ENCODE results near the gene ANKUB1. TPM values are rescaled to one million over a fixed set of nuclear protein-coding genes. Genes with fewer than 3 reads are reported as not detected.
A peak's percentile ranks its signal among the peaks of the same experiment; 100 is the strongest.

The ANKUB1 gene
- total RNA-seq, 1 donor from 2014 or later: 0.13 TPM

DNA sequence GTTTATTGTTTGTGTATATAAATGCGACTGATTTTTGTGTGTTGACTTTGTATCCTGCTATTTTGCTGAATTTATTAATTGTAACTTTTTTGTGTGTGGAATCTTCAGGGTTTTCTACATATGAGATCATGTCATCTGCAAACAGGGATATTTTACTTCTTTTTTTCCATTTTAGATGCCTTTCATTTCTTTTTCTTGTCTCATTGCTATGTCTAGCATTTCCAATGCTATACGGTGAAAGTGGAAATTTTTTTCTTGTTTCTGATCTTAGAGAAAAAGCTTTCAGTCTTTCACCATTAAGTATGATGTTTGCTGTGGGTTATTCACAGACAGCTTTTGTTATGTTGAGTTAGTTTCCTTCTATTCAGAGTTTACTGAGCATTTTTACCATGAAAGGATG lies 71.4 kb downstream of the ANKUB1 start:
- Mint-ChIP-seq H3K9me3 (peaks cover 31% of the 10 kb centered on the region), H3K4me1 (peaks cover 5% of the 10 kb centered on the region), H3K36me3 (peaks cover 12% of the 10 kb centered on the region), H3K4me3 (no peak overlapping the region), H3K27ac (no peak overlapping the region), H3K27me3 (ENCODE audit: low read depth) (no peaks in the 10 kb centered on the region)
- no peak for DNase-seq (ENCODE audit: low spot score in 2 of 2, unreplicated experiment in 2 of 2)
- TF ChIP-seq, protein P1, sequence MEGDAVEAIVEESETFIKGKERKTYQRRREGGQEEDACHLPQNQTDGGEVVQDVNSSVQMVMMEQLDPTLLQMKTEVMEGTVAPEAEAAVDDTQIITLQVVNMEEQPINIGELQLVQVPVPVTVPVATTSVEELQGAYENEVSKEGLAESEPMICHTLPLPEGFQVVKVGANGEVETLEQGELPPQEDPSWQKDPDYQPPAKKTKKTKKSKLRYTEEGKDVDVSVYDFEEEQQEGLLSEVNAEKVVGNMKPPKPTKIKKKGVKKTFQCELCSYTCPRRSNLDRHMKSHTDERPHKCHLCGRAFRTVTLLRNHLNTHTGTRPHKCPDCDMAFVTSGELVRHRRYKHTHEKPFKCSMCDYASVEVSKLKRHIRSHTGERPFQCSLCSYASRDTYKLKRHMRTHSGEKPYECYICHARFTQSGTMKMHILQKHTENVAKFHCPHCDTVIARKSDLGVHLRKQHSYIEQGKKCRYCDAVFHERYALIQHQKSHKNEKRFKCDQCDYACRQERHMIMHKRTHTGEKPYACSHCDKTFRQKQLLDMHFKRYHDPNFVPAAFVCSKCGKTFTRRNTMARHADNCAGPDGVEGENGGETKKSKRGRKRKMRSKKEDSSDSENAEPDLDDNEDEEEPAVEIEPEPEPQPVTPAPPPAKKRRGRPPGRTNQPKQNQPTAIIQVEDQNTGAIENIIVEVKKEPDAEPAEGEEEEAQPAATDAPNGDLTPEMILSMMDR (IDR thresholded peaks at IDR 0.05; ENCODE audit: unreplicated experiment): no peak

DNA sequence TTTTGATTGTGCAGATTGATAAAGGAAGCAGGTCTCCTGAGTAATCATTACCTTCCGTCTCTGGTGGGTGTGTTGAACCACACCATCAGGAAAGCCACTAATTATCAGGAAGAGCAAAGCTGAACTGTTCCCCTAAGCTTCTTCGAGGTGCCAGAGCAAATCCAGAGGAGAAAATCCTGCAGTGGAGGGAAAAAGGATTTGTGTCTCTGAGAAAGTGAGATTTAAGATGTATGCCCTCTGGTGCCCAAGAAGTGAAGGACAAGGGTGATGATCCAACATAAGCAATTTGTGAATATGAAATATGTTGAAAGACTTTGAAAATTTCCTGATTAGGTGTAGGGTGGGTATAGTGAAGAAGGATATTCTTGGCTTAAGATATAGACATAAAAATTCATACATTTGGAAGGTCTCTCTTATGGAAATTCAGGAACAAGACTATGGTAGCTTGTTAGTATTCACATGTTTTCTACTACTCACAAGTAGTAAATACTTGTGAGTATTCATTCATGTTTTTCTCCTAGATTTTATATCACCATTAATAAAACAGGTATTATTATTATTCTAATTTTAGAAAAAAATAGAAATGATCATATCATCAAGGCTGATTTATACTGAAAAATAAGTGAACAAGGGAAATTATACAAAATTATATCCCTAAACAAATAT lies 74.8 kb downstream of the ANKUB1 start:
- no peak for DNase-seq (ENCODE audit: low spot score in 2 of 2, unreplicated experiment in 2 of 2)
- no peak overlapping the region for H3K4me3 Mint-ChIP-seq
- no peak overlapping the region for H3K27ac Mint-ChIP-seq
- peaks cover 9% of the 10 kb centered on the region for H3K36me3 Mint-ChIP-seq
- peaks cover 5% of the 10 kb centered on the region for H3K4me1 Mint-ChIP-seq
- TF ChIP-seq, protein P1 (IDR thresholded peaks at IDR 0.05; ENCODE audit: unreplicated experiment): peak; percentile 68
- no peaks in the 10 kb centered on the region for H3K27me3 Mint-ChIP-seq (ENCODE audit: low read depth)
- H3K9me3 Mint-ChIP-seq: peaks cover 28% of the 10 kb centered on the region

DNA sequence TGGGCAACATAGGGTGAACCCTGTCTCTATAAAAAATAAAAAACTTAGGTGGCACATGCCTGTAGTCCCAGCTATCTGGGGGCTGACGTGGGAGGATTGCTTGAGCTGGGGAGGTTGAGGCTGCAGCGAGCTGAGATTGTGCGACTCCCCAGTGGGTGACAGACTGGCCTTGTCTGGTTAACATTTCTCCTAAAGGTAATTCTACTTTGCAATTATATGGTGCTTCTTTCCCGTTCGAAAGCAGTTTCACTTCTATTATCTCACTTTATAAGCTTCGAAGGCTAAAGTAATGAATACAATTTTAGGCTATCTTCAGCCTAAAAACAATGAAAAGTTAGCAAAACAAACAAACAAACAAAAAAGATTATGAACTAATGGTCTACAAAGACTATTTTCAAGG lies 75.4 kb downstream of the ANKUB1 start:
- Mint-ChIP-seq H3K9me3 (peaks cover 22% of the 10 kb centered on the region), H3K4me3 (no peak overlapping the region), H3K4me1 (peaks cover 5% of the 10 kb centered on the region), H3K27ac (no peak overlapping the region), H3K36me3 (peaks cover 9% of the 10 kb centered on the region), H3K27me3 (ENCODE audit: low read depth) (no peaks in the 10 kb centered on the region)
- TF ChIP-seq, protein P1 (IDR thresholded peaks at IDR 0.05; ENCODE audit: unreplicated experiment): no peak
- no peak for DNase-seq (ENCODE audit: low spot score in 2 of 2, unreplicated experiment in 2 of 2)

DNA sequence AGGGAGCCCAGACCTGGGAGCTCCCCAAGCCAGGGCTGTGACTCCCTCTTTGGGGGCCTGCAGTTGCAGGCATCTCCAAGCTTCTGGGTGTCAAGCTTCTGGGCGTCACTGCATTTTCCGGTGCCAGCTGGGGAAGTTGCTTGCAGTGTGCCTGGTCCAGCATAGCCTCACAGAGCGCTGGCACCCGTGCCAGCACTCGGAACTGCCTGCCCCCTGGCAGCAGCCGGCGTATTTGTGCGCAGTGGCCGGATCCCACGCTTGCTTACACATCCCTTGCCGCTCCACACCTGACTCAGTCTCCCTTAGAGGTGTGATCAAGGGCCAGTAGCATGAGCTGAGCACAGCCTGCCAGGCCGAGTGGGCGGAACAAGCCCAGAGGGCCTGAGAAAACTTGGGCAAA lies 77.1 kb downstream of the ANKUB1 start:
- Mint-ChIP-seq H3K27me3 (ENCODE audit: low read depth) (no peaks in the 10 kb centered on the region), H3K36me3 (no peaks in the 10 kb centered on the region), H3K4me1 (peaks cover 5% of the 10 kb centered on the region), H3K9me3 (peaks cover 9% of the 10 kb centered on the region), H3K4me3 (no peak overlapping the region), H3K27ac (no peak overlapping the region)
- TF ChIP-seq, protein P1 (IDR thresholded peaks at IDR 0.05; ENCODE audit: unreplicated experiment): no peak
- no peak for DNase-seq (ENCODE audit: low spot score in 2 of 2, unreplicated experiment in 2 of 2)

DNA sequence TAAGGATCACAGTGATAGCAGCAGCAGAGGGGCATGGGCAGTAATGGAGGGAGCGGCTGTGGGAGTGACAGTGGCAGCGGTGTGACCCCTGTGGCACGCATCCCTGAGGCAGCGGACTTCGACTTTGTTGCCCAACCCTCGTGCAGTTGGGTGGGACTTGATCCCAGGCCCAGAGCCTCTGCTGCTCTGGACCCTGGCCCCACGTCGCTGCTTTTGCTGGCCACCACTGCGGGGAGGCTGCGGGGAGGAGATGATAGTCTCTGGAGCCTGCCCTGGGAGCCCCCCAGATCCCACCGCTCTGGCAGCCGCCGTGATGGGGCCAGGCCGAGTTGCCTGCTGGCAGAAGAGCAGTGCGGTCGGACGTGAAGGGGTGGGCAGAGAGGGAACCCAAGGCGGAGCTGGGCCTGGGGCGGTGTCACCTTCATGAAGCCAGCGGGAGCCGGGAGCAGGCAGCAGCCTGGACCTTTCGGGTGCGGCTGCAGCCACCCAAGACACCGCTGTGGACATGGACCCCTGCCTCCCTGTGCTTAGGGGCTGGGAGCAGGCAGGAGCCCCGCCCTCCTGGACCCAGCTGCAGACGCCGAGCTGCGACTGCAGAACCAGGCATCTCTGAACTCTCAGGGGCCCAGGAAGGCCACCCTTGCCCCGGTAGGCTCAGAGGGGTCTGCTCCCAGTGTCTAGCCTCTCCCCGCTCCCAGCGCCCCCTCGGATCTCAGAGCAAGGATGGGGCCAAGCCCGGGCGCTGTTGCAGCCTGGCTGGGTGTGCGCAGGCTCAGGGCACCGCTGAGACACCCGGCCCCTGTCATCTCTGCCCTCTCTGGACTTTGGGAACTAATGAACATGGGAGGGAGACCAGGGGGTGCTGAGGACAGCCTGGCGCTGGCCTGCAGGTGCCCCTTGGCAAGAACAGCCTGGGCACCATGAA lies 78.4 kb downstream of the ANKUB1 start:
- Mint-ChIP-seq H3K4me3 (no peak overlapping the region), H3K27me3 (ENCODE audit: low read depth) (no peaks in the 10 kb centered on the region), H3K4me1 (peaks cover 5% of the 10 kb centered on the region), H3K27ac (no peak overlapping the region), H3K36me3 (no peaks in the 10 kb centered on the region), H3K9me3 (no peaks in the 10 kb centered on the region)
- no peak for DNase-seq (ENCODE audit: low spot score in 2 of 2, unreplicated experiment in 2 of 2)
- TF ChIP-seq, protein P1 (IDR thresholded peaks at IDR 0.05; ENCODE audit: unreplicated experiment): no peak

Other genes with a start within 250 kb of the ANKUB1 start
- 93.2 to 98.0 TPM (median 97.4 TPM) in 3 replicates for gene WWTR1, start 134.5 kb downstream of the ANKUB1 start, total RNA-seq
- gene COMMD2, start 40.1 kb downstream of the ANKUB1 start, total RNA-seq: 49.6 to 55.7 TPM (median 52.4 TPM) in 3 replicates
- gene RNF13, start 20.7 kb upstream of the ANKUB1 start, total RNA-seq: 29.8 to 38.0 TPM (median 30.9 TPM) in 3 replicates
- gene PFN2, start 178.3 kb upstream of the ANKUB1 start, total RNA-seq: 179 to 196 TPM (median 187 TPM) in 3 replicates

All from mesothelial cell of epicardium (in vitro differentiated cells).